HepG2 (cell line): ENCODE measurements around the gene ORC3. TPM values are rescaled to one million over a fixed set of nuclear protein-coding genes. Genes with fewer than 3 reads are reported as not detected.

Experiments used
- BRF2 ChIP-seq: sonication (generic); formaldehyde crosslinking; IDR thresholded peaks from 2 replicates; pipeline ENCODE4 v1.8.1; 2022; ENCODE audit warnings: mild to moderate bottlenecking, missing genetic modification reagents
- CBFB ChIP-seq: sonication (generic); formaldehyde crosslinking; IDR thresholded peaks from 2 replicates; pipeline ENCODE4 v1.4.0; 2020; ENCODE audit warnings: missing genetic modification reagents
- CCAR2 ChIP-seq: fragments of 200-400 bp; formaldehyde crosslinking; optimal IDR thresholded peaks from 2 replicates; pipeline ENCODE3; 2018; ENCODE audit warnings: low read depth, mild to moderate bottlenecking, low read length, moderate library complexity
- CENPBD1 ChIP-seq: sonication (generic); formaldehyde crosslinking; IDR thresholded peaks from 2 replicates; pipeline ENCODE4 v1.8.0; 2022; ENCODE audit warnings: missing genetic modification reagents, low read depth, mild to moderate bottlenecking, borderline replicate concordance
- CREB1 ChIP-seq, 2 experiments: fragments of 450-650 bp in 1 of 2; IDR thresholded peaks; 2 replicates each; pipeline ENCODE4 v1.6.1; 2016 to 2017; ENCODE audit warnings: control low read depth in 1 of 2, mild to moderate bottlenecking in 1 of 2, missing compliant biosample characterization in 1 of 2, missing genetic modification characterization in 1 of 2
- DZIP1 ChIP-seq: sonication (generic); formaldehyde crosslinking; IDR thresholded peaks from 2 replicates; pipeline ENCODE4 v1.5.0; 2020; ENCODE audit warnings: mild to moderate bottlenecking, missing genetic modification reagents
- HNF4A ChIP-seq: sonication (generic); formaldehyde crosslinking; IDR thresholded peaks from 2 replicates; pipeline ENCODE4 v1.4.0; 2020; ENCODE audit warnings: missing genetic modification reagents
- HOXD1 ChIP-seq: sonication (generic); formaldehyde crosslinking; IDR thresholded peaks from 2 replicates; pipeline ENCODE4 v1.5.0; 2020; ENCODE audit warnings: missing genetic modification reagents
- MTA1 ChIP-seq: sonication (generic); formaldehyde crosslinking; IDR thresholded peaks from 2 replicates; pipeline ENCODE4 v1.4.0; 2020; ENCODE audit warnings: missing genetic modification reagents, mild to moderate bottlenecking, borderline replicate concordance
- MTA3 ChIP-seq: sonication (generic); formaldehyde crosslinking; IDR thresholded peaks from 2 replicates; pipeline ENCODE4 v1.4.0; 2020; ENCODE audit warnings: missing genetic modification reagents
- NR2F1 ChIP-seq, 2 experiments: fragments of 450-650 bp in 1 of 2; formaldehyde crosslinking in 1 of 2; IDR thresholded peaks; 2 replicates each; pipeline versions ENCODE4 v1.5.0 to v1.6.1; 2016 to 2020; ENCODE audit warnings: mild to moderate bottlenecking in 1 of 2, missing compliant biosample characterization in 1 of 2, missing genetic modification reagents in 1 of 2, moderate library complexity in 1 of 2
- RELA ChIP-seq: sonication (generic); formaldehyde crosslinking; IDR thresholded peaks from 2 replicates; pipeline ENCODE4 v1.4.0; 2020; ENCODE audit warnings: missing genetic modification reagents
- THAP8 ChIP-seq: sonication (generic); formaldehyde crosslinking; IDR thresholded peaks from 2 replicates; pipeline ENCODE4 v1.5.1; 2020; ENCODE audit warnings: missing genetic modification reagents, mild to moderate bottlenecking, borderline replicate concordance
- ZMAT3 ChIP-seq: sonication (generic); formaldehyde crosslinking; conservative IDR thresholded peaks from 2 replicates; pipeline ENCODE4 v1.7.0; 2021; ENCODE audit warnings: missing genetic modification reagents
- ZNF234 ChIP-seq: sonication (generic); formaldehyde crosslinking; conservative IDR thresholded peaks from 2 replicates; pipeline ENCODE4 v1.5.1; 2020; ENCODE audit warnings: mild to moderate bottlenecking, missing genetic modification reagents
- ZNF263 ChIP-seq: sonication (generic); formaldehyde crosslinking; IDR thresholded peaks from 2 replicates; pipeline ENCODE4 v1.4.0; 2020; ENCODE audit warnings: missing genetic modification reagents
- ZNF513 ChIP-seq: sonication (generic); formaldehyde crosslinking; conservative IDR thresholded peaks from 2 replicates; pipeline ENCODE4 v1.5.0; 2020; ENCODE audit warnings: missing genetic modification reagents
- ZNF547 ChIP-seq: sonication (generic); formaldehyde crosslinking; IDR thresholded peaks from 2 replicates; pipeline ENCODE4 v1.5.1; 2020; ENCODE audit warnings: mild to moderate bottlenecking, missing genetic modification reagents
- ZNF792 ChIP-seq: IDR thresholded peaks from 2 replicates; pipeline ENCODE4 v1.6.1; 2016
- polyA plus RNA-seq, 8 experiments: library from polyadenylated mRNA; depleted of rRNA in 3 of 8; stranded (reverse) in 7 of 8; unstranded in 1 of 8; fragments of >200 nt; fragmentation: Illumina TruSeq in 4 of 8; extraction: Trizol in 4 of 8; gene quantifications; 2 replicates each; pipeline versions ENCODE4 v1.2.1 to v1.2.3, GENCODE V29; 2011 to 2016; ENCODE audit warnings: low read depth in 4 of 8, missing spikeins in 1 of 8, mixed read lengths in 1 of 8; ENCODE audit not compliant: insufficient read depth in 1 of 8
- total RNA-seq, 5 experiments: library from RNA; depleted of rRNA; stranded (reverse); fragments of >200 nt; fragmentation: Illumina TruSeq; extraction: Trizol; gene quantifications; 2 replicates each; pipeline ENCODE4 v1.2.3, GENCODE V29; 2016; ENCODE audit warnings: low read depth in 1 of 5
- TF ChIP-seq, protein P1 (sequence below): sonication (generic); formaldehyde crosslinking; IDR thresholded peaks from 2 replicates; pipeline ENCODE4 v1.4.0; 2020; ENCODE audit warnings: mild to moderate bottlenecking, missing genetic modification reagents
- TF ChIP-seq, protein P2 (sequence below): sonication (generic); formaldehyde crosslinking; conservative IDR thresholded peaks from 2 replicates; pipeline ENCODE4 v1.4.0; 2020; ENCODE audit warnings: missing genetic modification reagents

Gene ORC3
- total and polyA plus RNA-seq, 2 of the 13 experiments (the other 11 are each of a cell fraction or from before 2014, with no cell fraction given) = 21.8 to 43.5 TPM

GRCh38 chr6:87671555-87672029, 81.7 kb downstream of the ORC3 start (continued):
- TF ChIP-seq, protein P1, sequence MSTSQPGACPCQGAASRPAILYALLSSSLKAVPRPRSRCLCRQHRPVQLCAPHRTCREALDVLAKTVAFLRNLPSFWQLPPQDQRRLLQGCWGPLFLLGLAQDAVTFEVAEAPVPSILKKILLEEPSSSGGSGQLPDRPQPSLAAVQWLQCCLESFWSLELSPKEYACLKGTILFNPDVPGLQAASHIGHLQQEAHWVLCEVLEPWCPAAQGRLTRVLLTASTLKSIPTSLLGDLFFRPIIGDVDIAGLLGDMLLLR (CRISPR knock-in tag) = no peak
- no peak for TF ChIP-seq RELA
- TF ChIP-seq ZNF513 (CRISPR knock-in tag) = no peak
- peak; percentile 94 to 98 for TF ChIP-seq NR2F1 (CRISPR knock-in tag; IDR thresholded peaks at IDR 0.05)
- TF ChIP-seq, protein P2, sequence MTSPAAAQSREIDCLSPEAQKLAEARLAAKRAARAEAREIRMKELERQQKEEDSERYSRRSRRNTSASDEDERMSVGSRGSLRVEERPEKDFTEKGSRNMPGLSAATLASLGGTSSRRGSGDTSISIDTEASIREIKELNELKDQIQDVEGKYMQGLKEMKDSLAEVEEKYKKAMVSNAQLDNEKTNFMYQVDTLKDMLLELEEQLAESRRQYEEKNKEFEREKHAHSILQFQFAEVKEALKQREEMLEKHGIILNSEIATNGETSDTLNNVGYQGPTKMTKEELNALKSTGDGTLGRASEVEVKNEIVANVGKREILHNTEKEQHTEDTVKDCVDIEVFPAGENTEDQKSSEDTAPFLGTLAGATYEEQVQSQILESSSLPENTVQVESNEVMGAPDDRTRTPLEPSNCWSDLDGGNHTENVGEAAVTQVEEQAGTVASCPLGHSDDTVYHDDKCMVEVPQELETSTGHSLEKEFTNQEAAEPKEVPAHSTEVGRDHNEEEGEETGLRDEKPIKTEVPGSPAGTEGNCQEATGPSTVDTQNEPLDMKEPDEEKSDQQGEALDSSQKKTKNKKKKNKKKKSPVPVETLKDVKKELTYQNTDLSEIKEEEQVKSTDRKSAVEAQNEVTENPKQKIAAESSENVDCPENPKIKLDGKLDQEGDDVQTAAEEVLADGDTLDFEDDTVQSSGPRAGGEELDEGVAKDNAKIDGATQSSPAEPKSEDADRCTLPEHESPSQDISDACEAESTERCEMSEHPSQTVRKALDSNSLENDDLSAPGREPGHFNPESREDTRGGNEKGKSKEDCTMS (CRISPR knock-in tag) = no peak
- TF ChIP-seq MTA3 (CRISPR knock-in tag) = no peak
- TF ChIP-seq ZNF547 (CRISPR knock-in tag) = no peak
- peak; percentile 43; the same call in 1 of the 2 replicates for TF ChIP-seq MTA1 (CRISPR knock-in tag)
- no peak for TF ChIP-seq THAP8 (CRISPR knock-in tag)
- TF ChIP-seq BRF2 (CRISPR knock-in tag) = peak; percentile 94
- peak; percentile 99 for TF ChIP-seq HNF4A (CRISPR knock-in tag)
- TF ChIP-seq DZIP1 = no peak
- TF ChIP-seq CREB1 (IDR thresholded peaks at IDR 0.05) = peak; percentile 56
- TF ChIP-seq CREB1 (CRISPR knock-in tag; IDR thresholded peaks at IDR 0.05) = peak; percentile 92
- TF ChIP-seq ZNF263 (CRISPR knock-in tag) = 0 out of 2 replicates have a peak, but pooled peaks have one; percentile 23
- TF ChIP-seq ZNF792 (CRISPR knock-in tag) = peak; percentile 63; the same call in 1 of the 2 replicates
- TF ChIP-seq CENPBD1 (CRISPR knock-in tag) = no peak
- TF ChIP-seq ZMAT3 (CRISPR knock-in tag) = 0 out of 2 replicates have a peak, but pooled peaks have one; percentile 49
- TF ChIP-seq CCAR2 = no peak
- TF ChIP-seq HOXD1 (CRISPR knock-in tag) = peak; percentile 96
- TF ChIP-seq CBFB (CRISPR knock-in tag) = peak; percentile 93
- no peak for TF ChIP-seq ZNF234 (CRISPR knock-in tag)
